Bronchial epithelial cell (primary cell): ENCODE measurements around the gene CLCA1. TPM values are rescaled to one million over a fixed set of nuclear protein-coding genes. Genes with fewer than 3 reads are reported as not detected.
A peak's percentile ranks its signal among the peaks of the same experiment; 100 is the strongest.

Experiments used
- DNase-seq: peaks from one replicate; pipeline ENCODE4 v3.0.0-alpha.2; 2010; ENCODE audit warnings: low read depth
- FAIRE-seq: peaks from 2 replicates; lab custom pipeline; 2011; peaks lifted over from hg19 to GRCh38; lab: Jason Lieb, UNC
- H3K27me3 ChIP-seq: 2 replicates; pipeline ENCODE4 v1.5.1; 2011; ENCODE audit warnings: low read length; ENCODE audit not compliant: control insufficient read depth, insufficient read depth
- H3K36me3 ChIP-seq: 2 replicates; pipeline ENCODE4 v1.5.1; 2011; ENCODE audit warnings: low read length; ENCODE audit not compliant: control insufficient read depth, insufficient read depth
- H3K4me3 ChIP-seq: 2 replicates; pipeline ENCODE4 v1.5.1; 2011; ENCODE audit warnings: mild to moderate bottlenecking, low read depth, low read length, control low read depth
- CTCF ChIP-seq: IDR thresholded peaks from 2 replicates; pipeline ENCODE4 v1.5.1; 2011; ENCODE audit warnings: mild to moderate bottlenecking, moderate library complexity, low read length, control low read depth, inconsistent platforms; ENCODE audit not compliant: insufficient read depth, severe bottlenecking
- total RNA-seq: library from RNA; depleted of rRNA; stranded (reverse); fragments of >200 nt; gene quantifications from 2 replicates; pipeline ENCODE4 v1.2.1, GENCODE V29; 2014

The CLCA1 gene
- total RNA-seq: 0.26 TPM in 1 of 2 replicates, not detected in the other

- DNase-seq: no peak
- H3K36me3 ChIP-seq: no peaks in the 10 kb centered on the region
- H3K4me3 ChIP-seq: no peak within 1 kb of the TSS
- TF ChIP-seq CTCF: no peak
- FAIRE-seq: no peak
- no peaks in the 10 kb centered on the region for H3K27me3 ChIP-seq
These were observed at the start of gene CLCA1 for GRCh38 chr1:86468501-86468977. Gene CLCA1, plus strand, starts transcription at chr1:86468927. Its CDS starts 45 bp downstream, at chr1:86468972.

- DNase-seq (peak; percentile 65), FAIRE-seq (no peak)
- peak; percentile 75 for TF ChIP-seq CTCF
- no peaks in the 10 kb centered on the region for H3K36me3 ChIP-seq
- H3K27me3 ChIP-seq: no peaks in the 10 kb centered on the region
- no peak overlapping the region for H3K4me3 ChIP-seq
These were observed 49.3 kb upstream of the CLCA1 start for GRCh38 chr1:86419277-86419903.

- DNase-seq: peak; percentile 62
- no peak for TF ChIP-seq CTCF
- H3K36me3 ChIP-seq: no peaks in the 10 kb centered on the region
- FAIRE-seq: no peak
- no peak overlapping the region for H3K4me3 ChIP-seq
- H3K27me3 ChIP-seq: no peaks in the 10 kb centered on the region
These were observed 47.0 kb upstream of the CLCA1 start for GRCh38 chr1:86421601-86422280.

GRCh38 chr1:86423473-86423872 is 45.3 kb upstream of the CLCA1 start:
- DNase-seq (no peak), FAIRE-seq (no peak)
- H3K27me3 ChIP-seq: no peaks in the 10 kb centered on the region
- TF ChIP-seq CTCF: no peak
- H3K4me3 ChIP-seq: no peak overlapping the region
- H3K36me3 ChIP-seq: no peaks in the 10 kb centered on the region

GRCh38 chr1:86423873-86424272 is 44.9 kb upstream of the CLCA1 start, which contains the start of gene CLCA2:
Gene CLCA2, plus strand, starts transcription at chr1:86424171. Its CDS starts 77 bp downstream, at chr1:86424248.
- Histone ChIP-seq H3K27me3 (no peaks in the 10 kb centered on the region), H3K36me3 (no peaks in the 10 kb centered on the region), H3K4me3 (peak within 1 kb of the TSS; percentile 34)
- TF ChIP-seq CTCF: no peak
- DNase-seq: peak; percentile 94
- peak; percentile 92 for FAIRE-seq
